ENCODE results near the gene EVI5.

DNA sequence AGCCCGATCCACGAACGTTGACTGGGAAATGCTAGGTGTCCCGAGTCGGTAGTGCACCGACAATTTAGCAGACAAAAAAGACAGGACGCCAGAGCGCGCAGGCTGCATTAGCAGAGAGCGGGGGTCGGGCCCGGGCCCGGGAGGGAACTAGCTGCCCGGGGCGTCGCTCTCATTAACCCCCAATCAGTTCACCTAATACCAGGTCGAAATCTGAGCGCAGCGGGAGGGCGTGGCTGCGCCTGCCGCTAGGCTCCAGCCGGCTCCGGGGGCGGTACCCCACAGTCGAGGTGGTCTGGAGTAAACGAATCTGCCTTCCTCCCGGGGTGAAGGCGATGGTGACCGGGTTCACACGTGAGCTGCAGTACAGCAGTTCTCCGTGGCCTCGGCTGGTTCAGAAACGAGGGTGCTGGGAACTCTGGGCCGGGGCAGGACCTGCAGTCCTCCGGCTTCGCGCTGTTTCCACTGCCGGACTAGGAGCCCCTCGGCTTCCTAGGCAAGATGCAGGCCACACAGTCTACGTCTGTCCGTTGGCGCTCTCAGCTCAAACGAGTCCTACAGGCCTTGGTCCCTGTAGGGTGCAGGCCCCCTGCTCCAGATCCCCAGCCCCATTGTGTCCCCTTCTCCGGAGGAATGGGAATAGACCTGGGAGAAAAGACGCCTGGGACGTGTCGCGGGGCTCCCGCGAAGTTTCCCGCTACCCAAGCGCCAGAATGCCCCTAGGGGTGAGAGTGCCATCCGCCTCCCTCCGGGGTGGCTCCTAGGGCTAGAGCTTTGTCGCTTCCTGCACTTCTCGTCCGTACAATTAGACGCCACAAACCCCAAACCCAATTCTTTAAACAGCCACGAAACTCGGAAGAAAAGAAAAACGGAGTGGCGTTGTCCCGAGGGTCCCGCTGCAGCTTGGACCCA, 300.2 kb downstream of the EVI5 start:
- TF ChIP-seq GATA2 (IDR thresholded peaks at IDR 0.05; ENCODE audit: low read depth, low read length) = no peak
- TF ChIP-seq GATA3 (IDR thresholded peaks at IDR 0.05; ENCODE audit: low read depth, low read length) = no peak

All from SH-SY5Y (cell line).